ENCODE data around the gene FBXO15.

Gene FBXO15

GRCh38 chr18:74172697-74173433, 25.2 kb upstream of the FBXO15 start:
- TF ChIP-seq CTCF (IDR thresholded peaks at IDR 0.05; ENCODE audit: low read depth, low read length) = no peak
- no peak for DNase-seq (ENCODE audit: extremely low read depth, low read depth)

- DNase-seq (ENCODE audit: extremely low read depth, low read depth) = no peak
- no peak for TF ChIP-seq CTCF (IDR thresholded peaks at IDR 0.05; ENCODE audit: low read depth, low read length)
Measured at GRCh38 chr18:74171910-74172606, 24.4 kb upstream of the FBXO15 start.

GRCh38 chr18:74166386-74166785, 18.8 kb upstream of the FBXO15 start:
- TF ChIP-seq CTCF (IDR thresholded peaks at IDR 0.05; ENCODE audit: low read depth, low read length) = no peak
- DNase-seq (ENCODE audit: extremely low read depth, low read depth) = no peak

GRCh38 chr18:74163019-74163660, 15.5 kb upstream of the FBXO15 start:
- DNase-seq (ENCODE audit: extremely low read depth, low read depth) = no peak
- no peak for TF ChIP-seq CTCF (IDR thresholded peaks at IDR 0.05; ENCODE audit: low read depth, low read length)

- TF ChIP-seq CTCF (IDR thresholded peaks at IDR 0.05; ENCODE audit: low read depth, low read length) = no peak
- no peak for DNase-seq (ENCODE audit: extremely low read depth, low read depth)
Measured at GRCh38 chr18:74155276-74155675, 7.6 kb upstream of the FBXO15 start.

GRCh38 chr18:74154716-74155115, 7.1 kb upstream of the FBXO15 start:
- TF ChIP-seq CTCF (IDR thresholded peaks at IDR 0.05; ENCODE audit: low read depth, low read length) = no peak
- DNase-seq (ENCODE audit: extremely low read depth, low read depth) = no peak

GRCh38 chr18:74153793-74154192, 6.2 kb upstream of the FBXO15 start:
- no peak for TF ChIP-seq CTCF (IDR thresholded peaks at IDR 0.05; ENCODE audit: low read depth, low read length)
- DNase-seq (ENCODE audit: extremely low read depth, low read depth) = no peak

Data from AG09319 (cell line).